ENCODE measurements around the gene MTHFR.
"Not testable (repeated sequence)": the region's sequence is repeated elsewhere in the genome, so short reads cannot be mapped to it uniquely, and the experiment has no call there.

The MTHFR gene

GRCh38 chr1:11831945-11832725, 26.4 kb upstream of the MTHFR start:
- no peak for DNase-seq

GRCh38 chr1:11828511-11828910, 22.7 kb upstream of the MTHFR start:
- no peak for DNase-seq

GRCh38 chr1:11826946-11827345, 21.2 kb upstream of the MTHFR start:
- DNase-seq: no peak

DNA sequence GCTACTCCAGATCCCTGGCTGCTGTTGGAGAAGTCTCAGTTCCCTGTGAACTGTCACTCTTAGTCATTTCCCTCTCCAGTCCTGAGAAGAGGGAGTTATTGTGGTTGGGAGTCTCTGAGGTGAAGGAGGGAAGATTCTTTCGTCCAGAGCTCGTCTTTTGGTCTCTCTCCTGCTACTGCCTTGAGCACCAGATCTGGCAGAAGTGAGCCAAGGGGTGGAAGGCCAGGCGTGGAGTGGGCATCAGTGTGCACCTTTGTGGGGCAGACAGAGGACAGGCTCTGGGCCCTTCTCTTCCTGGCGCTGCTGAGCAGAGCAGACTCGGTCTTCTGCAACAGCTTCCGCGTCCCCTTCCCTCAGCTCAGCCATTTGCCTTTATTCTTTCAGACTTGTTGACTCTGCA, 19.4 kb upstream of the MTHFR start:
- no peak for DNase-seq

GRCh38 chr1:11823366-11824137, 17.8 kb upstream of the MTHFR start:
- no peak for DNase-seq

GRCh38 chr1:11822091-11822490, 16.3 kb upstream of the MTHFR start:
- DNase-seq: no peak

DNA sequence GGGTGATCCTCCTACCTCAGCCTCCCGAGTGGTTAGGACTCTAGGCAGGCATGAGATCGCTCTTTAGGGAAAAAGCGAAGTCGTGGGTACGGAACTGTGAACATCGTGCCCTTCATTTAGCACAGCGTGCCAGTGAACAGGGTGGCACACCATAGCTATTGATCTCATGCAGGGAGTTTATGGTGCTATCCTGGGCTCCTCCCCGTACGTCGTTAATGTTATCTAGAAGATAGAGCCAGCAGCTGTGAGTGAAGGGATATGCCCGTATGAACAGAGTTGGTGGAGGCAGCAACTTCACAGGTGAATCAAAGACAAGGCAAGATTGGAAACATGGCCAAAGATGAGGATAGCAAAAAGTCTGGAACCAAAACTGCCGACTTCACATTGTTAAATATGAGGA, 11.4 kb upstream of the MTHFR start:
- DNase-seq: no peak

DNA sequence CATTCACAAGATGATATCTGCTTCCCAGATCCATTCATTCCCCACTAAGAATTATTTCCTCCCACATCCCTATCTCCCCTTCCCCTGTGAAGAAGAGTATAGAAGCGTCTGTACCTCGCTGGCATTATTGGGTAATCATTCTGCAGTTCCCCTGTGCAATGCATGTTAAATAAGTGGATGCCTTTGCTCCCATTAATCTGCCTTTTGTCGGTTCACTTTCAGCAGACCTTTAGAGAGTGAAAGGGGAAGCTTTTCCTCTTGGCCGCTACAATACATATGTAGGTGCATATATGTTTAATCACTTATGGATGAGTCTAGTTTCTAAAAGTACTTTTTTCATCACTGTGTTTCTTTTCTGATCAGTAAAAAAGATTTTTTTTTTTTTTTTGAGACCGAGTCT, 7.3 kb upstream of the MTHFR start:
- no peak for DNase-seq

- DNase-seq: no peak
Observed at GRCh38 chr1:11807133-11807532, 1.4 kb upstream of the MTHFR start.

- DNase-seq: no peak
Observed at GRCh38 chr1:11806307-11806936, 658 bp upstream of the MTHFR start.

- DNase-seq: peak; percentile 32
Observed at GRCh38 chr1:11804666-11805421, 920 bp downstream of the MTHFR start.

- DNase-seq: not testable (repeated sequence)
Observed at GRCh38 chr1:11803924-11804665, 1.7 kb downstream of the MTHFR start.

- peak; percentile 67 for DNase-seq
Observed at GRCh38 chr1:11802973-11803885, 2.5 kb downstream of the MTHFR start.

- DNase-seq: no peak
Observed at GRCh38 chr1:11802616-11802972, 3.2 kb downstream of the MTHFR start.

- DNase-seq: no peak
Observed at GRCh38 chr1:11800756-11801433, 4.9 kb downstream of the MTHFR start.

GRCh38 chr1:11800391-11800755, 5.4 kb downstream of the MTHFR start:
- no peak for DNase-seq

GRCh38 chr1:11799896-11800295, 5.9 kb downstream of the MTHFR start:
- no peak for DNase-seq

DNA sequence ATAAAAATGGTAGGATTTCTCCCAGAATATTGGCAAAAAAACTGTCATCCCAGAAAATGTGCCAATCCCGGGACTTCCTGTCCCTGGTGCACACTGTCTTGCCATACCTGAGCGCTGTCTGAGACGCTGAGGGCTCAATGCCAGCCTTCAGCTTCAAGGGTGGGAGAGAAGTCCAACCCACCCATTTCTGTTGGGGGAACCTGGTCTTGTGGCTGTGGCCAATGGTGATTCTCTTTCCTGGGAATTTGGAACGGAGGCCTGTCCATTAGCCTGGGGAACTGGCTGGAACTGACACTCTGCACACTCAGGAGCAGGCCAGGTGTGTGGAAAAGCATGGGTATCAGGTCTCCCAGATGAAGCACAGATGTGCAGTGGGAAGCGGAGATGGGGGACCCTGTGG, 6.7 kb downstream of the MTHFR start:
- no peak for DNase-seq

- no peak for DNase-seq
Observed at GRCh38 chr1:11797525-11798216, 8.1 kb downstream of the MTHFR start.

All from activated naive CD4-positive, alpha-beta T cell treated with anti-CD3 and anti-CD28 coated beads, Interleukin-2, amount 50 U/mL, for 16 hours (primary cell).